ENCODE results near the gene RAB3C. TPM values are rescaled to one million over a fixed set of nuclear protein-coding genes. Genes with fewer than 3 reads are reported as not detected.
A peak's percentile ranks its signal among the peaks of the same experiment; 100 is the strongest.

RAB3C gene
- total and polyA plus RNA-seq, 2 experiments from 2014 or later = 15.0 to 30.6 TPM

DNA sequence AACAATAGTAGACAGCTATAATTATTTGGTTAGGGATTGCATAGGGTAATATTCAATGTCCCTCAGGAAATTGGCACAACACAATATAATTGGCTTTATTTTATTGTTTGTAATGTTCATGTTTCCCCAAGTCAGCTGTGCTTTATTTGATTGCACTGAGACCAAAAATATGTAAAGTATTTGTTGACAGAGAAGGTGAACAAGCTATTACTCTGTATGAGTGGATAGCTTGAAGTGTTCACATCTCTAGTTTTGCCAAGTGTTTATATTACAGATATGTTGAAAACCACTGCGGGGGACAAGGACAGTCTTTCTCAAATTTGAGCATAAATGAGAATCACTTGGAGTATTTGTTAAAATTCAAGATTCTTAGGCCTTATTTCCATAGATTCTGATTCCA is 83.3 kb downstream of the RAB3C start:
- no peaks in the 10 kb centered on the region for H3K36me3 Mint-ChIP-seq (ENCODE audit: low read depth)
- no peaks in the 10 kb centered on the region for H3K79me2 ChIP-seq (replicated peaks; ENCODE audit: insufficient read depth)
- H3K4me1 Mint-ChIP-seq = peaks cover 11% of the 10 kb centered on the region; the same call in 2 of the 3 replicates
- no peak overlapping the region for H3K27ac ChIP-seq (ENCODE audit: low read depth)
- no peaks in the 10 kb centered on the region for H3K36me3 ChIP-seq (ENCODE audit: insufficient read depth)
- H3K9me3 Mint-ChIP-seq = no peaks in the 10 kb centered on the region
- H3K9me2 ChIP-seq (ENCODE audit: insufficient read depth) = 0 out of 2 replicates have a peak, but pooled peaks cover 3% of the 10 kb centered on the region
- TF ChIP-seq ZNF114 (CRISPR knock-in tag; IDR thresholded peaks at IDR 0.05) (no peak), ZNF462 (CRISPR knock-in tag; IDR thresholded peaks at IDR 0.05) (no peak)
- no peaks in the 10 kb centered on the region for H3K4me1 ChIP-seq (ENCODE audit: insufficient read depth)
- no peak overlapping the region for H3K4me3 ChIP-seq
- no peaks in the 10 kb centered on the region for H3F3A ChIP-seq (replicated peaks; ENCODE audit: low read depth)
- no peak overlapping the region for H3K4me2 ChIP-seq
- H3K4me3 Mint-ChIP-seq = no peak overlapping the region
- peaks cover 1% of the 10 kb centered on the region for H3K27me3 Mint-ChIP-seq (ENCODE audit: insufficient read depth, low read depth, poor library complexity)
- no peaks in the 10 kb centered on the region for H4K20me1 ChIP-seq (replicated peaks; ENCODE audit: insufficient read depth)
- H2AFZ ChIP-seq = no peak overlapping the region
- ATAC-seq = no peak
- no peak overlapping the region for H3K27ac Mint-ChIP-seq
- no peaks in the 10 kb centered on the region for H3K27me3 ChIP-seq (ENCODE audit: insufficient read depth)
- DNase-seq (ENCODE audit: low spot score) = no peak

DNA sequence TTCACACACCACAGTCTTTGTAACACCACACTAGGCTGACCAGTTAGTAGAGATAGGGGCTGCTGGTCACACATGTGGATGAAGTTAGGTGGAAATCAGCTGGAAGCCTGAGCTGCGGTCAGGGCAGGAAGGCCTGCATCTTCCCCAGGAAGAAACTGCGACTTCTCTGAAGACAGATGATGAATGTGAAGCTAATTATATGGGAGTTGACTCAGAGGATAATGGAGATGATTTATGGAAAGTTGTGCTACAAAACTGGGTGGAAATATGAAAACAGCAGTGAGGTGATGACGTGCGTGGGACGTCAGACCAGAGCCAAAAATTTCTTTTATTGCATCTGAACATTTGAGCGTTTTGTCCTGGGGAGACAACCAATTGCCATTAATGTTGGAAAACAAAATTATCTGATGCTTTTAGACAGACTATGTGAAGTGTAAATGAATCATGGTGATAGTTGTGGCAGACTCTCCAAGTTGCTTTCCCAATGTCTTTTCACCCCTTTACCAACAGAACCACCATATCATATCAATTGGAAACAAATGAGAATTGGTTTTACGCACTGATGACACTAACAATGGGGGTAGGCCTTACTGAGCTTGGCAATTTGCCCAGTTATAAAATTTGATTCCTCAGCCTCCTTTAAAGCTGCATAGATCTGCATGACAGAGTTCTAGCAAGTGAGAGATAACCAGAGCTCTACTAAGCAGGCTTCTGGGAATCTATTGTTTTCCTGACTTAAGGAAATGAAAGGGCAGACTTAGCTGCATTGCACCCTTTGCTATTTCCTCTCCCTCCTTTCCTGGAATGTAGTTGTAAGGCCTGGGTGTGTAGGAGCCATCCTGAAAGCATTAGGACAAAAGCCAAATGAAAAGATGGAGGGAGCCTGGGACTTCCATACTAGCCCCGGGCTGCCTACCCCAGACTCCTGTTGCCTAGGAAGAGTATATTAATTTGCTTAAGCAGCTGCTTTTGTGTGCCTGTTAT is 84.0 kb downstream of the RAB3C start:
- Mint-ChIP-seq H3K36me3 (ENCODE audit: low read depth) (no peaks in the 10 kb centered on the region), H3K27ac (no peak overlapping the region), H3K4me3 (no peak overlapping the region), H3K9me3 (no peaks in the 10 kb centered on the region), H3K4me1 (peaks cover 11% of the 10 kb centered on the region; the same call in 2 of the 3 replicates), H3K27me3 (ENCODE audit: insufficient read depth, low read depth, poor library complexity) (peaks cover 1% of the 10 kb centered on the region)
- Histone ChIP-seq H3K4me2 (no peak overlapping the region), H3K27me3 (ENCODE audit: insufficient read depth) (no peaks in the 10 kb centered on the region), H3K4me3 (no peak overlapping the region), H4K20me1 (replicated peaks; ENCODE audit: insufficient read depth) (no peaks in the 10 kb centered on the region), H3K27ac (ENCODE audit: low read depth) (no peak overlapping the region), H3F3A (replicated peaks; ENCODE audit: low read depth) (no peaks in the 10 kb centered on the region), H3K9me2 (ENCODE audit: insufficient read depth) (0 out of 2 replicates have a peak, but pooled peaks cover 3% of the 10 kb centered on the region), H3K4me1 (ENCODE audit: insufficient read depth) (no peaks in the 10 kb centered on the region), H3K79me2 (replicated peaks; ENCODE audit: insufficient read depth) (no peaks in the 10 kb centered on the region), H3K36me3 (ENCODE audit: insufficient read depth) (no peaks in the 10 kb centered on the region), H2AFZ (no peak overlapping the region)
- TF ChIP-seq ETS1 (IDR thresholded peaks at IDR 0.05) (no peak), STAT1 (IDR thresholded peaks at IDR 0.05; ENCODE audit: unreplicated experiment) (no peak), CREB1 (CRISPR knock-in tag; IDR thresholded peaks at IDR 0.05; ENCODE audit: low read depth) (no peak), JUNB (IDR thresholded peaks at IDR 0.05; ENCODE audit: unreplicated experiment) (no peak), POLR2AphosphoS5 (IDR thresholded peaks at IDR 0.05; ENCODE audit: low read depth) (no peak)
- ATAC-seq (peak; percentile 71), DNase-seq (ENCODE audit: low spot score) (peak; percentile 29)
